ENCODE data around the gene PLXDC2. TPM values are rescaled to one million over a fixed set of nuclear protein-coding genes. Genes with fewer than 3 reads are reported as not detected.

The PLXDC2 gene
- total RNA-seq, 1 donor from 2014 or later: 0.16 TPM

DNA sequence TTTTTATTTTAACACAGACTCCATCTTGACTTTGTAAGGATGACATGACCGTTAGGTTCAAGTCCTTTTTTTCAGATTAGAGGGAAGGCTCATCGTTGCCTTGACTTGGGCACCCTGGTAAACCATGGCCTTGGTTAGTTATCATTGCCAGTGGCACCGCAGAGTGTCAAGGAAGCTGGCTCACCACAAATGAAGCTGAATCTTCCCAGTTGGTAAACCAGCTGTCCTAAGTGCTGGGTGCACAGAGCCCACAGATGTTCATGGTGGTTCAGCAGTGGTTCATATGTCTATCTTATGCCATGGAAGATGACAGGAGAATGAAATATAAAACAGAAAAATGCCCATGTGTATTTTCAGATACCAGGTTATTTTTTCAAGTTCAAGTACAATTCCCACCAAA lies 273.6 kb downstream of the PLXDC2 start:
- Mint-ChIP-seq H3K27me3 (no peaks in the 10 kb centered on the region), H3K27ac (no peak overlapping the region), H3K4me1 (no peaks in the 10 kb centered on the region), H3K4me3 (no peak overlapping the region), H3K9me3 (peaks cover 4% of the 10 kb centered on the region), H3K36me3 (ENCODE audit: low read depth) (no peaks in the 10 kb centered on the region)
- TF ChIP-seq, protein P1, sequence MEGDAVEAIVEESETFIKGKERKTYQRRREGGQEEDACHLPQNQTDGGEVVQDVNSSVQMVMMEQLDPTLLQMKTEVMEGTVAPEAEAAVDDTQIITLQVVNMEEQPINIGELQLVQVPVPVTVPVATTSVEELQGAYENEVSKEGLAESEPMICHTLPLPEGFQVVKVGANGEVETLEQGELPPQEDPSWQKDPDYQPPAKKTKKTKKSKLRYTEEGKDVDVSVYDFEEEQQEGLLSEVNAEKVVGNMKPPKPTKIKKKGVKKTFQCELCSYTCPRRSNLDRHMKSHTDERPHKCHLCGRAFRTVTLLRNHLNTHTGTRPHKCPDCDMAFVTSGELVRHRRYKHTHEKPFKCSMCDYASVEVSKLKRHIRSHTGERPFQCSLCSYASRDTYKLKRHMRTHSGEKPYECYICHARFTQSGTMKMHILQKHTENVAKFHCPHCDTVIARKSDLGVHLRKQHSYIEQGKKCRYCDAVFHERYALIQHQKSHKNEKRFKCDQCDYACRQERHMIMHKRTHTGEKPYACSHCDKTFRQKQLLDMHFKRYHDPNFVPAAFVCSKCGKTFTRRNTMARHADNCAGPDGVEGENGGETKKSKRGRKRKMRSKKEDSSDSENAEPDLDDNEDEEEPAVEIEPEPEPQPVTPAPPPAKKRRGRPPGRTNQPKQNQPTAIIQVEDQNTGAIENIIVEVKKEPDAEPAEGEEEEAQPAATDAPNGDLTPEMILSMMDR (IDR thresholded peaks at IDR 0.05): no peak
- ChIA-PET CTCF (no interaction called here), POLR2A (no interaction called here)
- DNase-seq (no peak), ATAC-seq (ENCODE audit: low read depth) (no peak)
- intact Hi-C loops (cut with micrococcal nuclease): no loop called here

DNA sequence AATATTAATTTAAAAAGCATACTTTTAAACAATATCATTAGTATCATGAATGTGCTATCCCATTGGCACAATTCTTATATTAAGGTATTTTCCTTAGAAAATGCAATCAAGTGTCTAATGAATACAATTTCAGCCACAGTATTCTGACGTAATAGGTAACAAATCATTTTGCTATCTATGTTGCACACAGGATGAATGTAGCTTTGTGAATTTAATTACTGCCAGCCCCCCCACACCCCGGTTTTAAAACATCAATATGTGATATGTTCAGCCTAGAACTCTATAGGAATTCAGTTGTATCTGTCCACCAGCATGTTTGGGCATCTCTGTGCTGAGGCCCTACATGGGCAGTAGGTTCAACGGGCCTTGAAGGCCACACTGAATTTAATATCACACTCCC lies 274.6 kb downstream of the PLXDC2 start:
- TF ChIP-seq, protein P1 (IDR thresholded peaks at IDR 0.05): no peak
- intact Hi-C loops (cut with micrococcal nuclease): no loop called here
- ATAC-seq (ENCODE audit: low read depth): no peak
- H3K36me3 Mint-ChIP-seq (ENCODE audit: low read depth): no peaks in the 10 kb centered on the region
- no peak overlapping the region for H3K27ac Mint-ChIP-seq
- POLR2A ChIA-PET: no interaction called here
- CTCF ChIA-PET: no interaction called here
- DNase-seq: no peak
- no peaks in the 10 kb centered on the region for H3K27me3 Mint-ChIP-seq
- no peaks in the 10 kb centered on the region for H3K4me1 Mint-ChIP-seq
- H3K9me3 Mint-ChIP-seq: peaks cover 6% of the 10 kb centered on the region
- no peak overlapping the region for H3K4me3 Mint-ChIP-seq

DNA sequence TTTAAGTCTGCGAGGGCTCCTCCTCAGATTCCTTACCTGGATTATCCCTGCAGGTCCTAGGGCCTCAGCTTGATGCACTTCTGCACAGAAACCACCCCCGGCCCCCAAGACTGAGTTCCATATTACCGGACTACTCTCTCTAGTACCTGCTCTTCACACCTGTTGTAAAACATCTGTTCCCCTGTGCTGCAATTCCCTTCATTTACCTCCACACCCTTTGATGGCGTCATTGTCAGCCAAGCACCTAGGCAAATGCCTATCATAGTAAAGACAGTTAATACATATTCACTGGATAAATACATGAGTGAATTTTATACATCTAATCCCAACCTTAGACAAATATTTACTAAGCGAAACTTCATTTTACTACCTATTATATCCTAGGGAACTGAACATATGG lies 275.5 kb downstream of the PLXDC2 start:
- intact Hi-C loops (cut with micrococcal nuclease): no loop called here
- Mint-ChIP-seq H3K27ac (no peak overlapping the region), H3K27me3 (no peaks in the 10 kb centered on the region), H3K4me3 (no peak overlapping the region), H3K36me3 (ENCODE audit: low read depth) (no peaks in the 10 kb centered on the region), H3K9me3 (peaks cover 6% of the 10 kb centered on the region), H3K4me1 (no peaks in the 10 kb centered on the region)
- ATAC-seq (ENCODE audit: low read depth) (no peak), DNase-seq (no peak)
- POLR2A ChIA-PET: no interaction called here
- CTCF ChIA-PET: no interaction called here
- TF ChIP-seq, protein P1 (IDR thresholded peaks at IDR 0.05): no peak

DNA sequence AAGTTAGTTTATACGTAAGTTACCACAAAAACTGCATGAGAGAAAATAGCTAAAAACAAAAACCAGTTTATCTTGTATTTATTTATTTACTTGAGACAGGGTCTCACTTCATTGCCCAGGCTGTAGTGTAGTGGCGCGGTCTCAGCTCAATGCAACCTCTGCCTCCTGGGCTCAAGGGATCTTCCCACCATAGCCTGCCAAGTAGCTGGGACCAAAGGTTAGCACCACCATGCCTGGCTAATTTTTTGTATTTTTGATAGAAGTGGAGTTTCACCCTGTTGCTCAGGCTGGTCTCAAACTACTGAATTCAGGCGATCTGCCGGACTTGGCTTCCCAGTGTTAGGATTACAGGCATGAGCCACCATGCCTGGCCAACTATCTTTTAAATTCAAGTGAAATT lies 277.4 kb downstream of the PLXDC2 start:
- CTCF ChIA-PET: no interaction called here
- H3K36me3 Mint-ChIP-seq (ENCODE audit: low read depth): no peaks in the 10 kb centered on the region
- intact Hi-C loops (cut with micrococcal nuclease): no loop called here
- no peaks in the 10 kb centered on the region for H3K27me3 Mint-ChIP-seq
- TF ChIP-seq, protein P1 (IDR thresholded peaks at IDR 0.05): no peak
- H3K4me1 Mint-ChIP-seq: no peaks in the 10 kb centered on the region
- no peak for DNase-seq
- H3K9me3 Mint-ChIP-seq: peaks cover 6% of the 10 kb centered on the region
- no peak overlapping the region for H3K27ac Mint-ChIP-seq
- H3K4me3 Mint-ChIP-seq: no peak overlapping the region
- POLR2A ChIA-PET: no interaction called here
- ATAC-seq (ENCODE audit: low read depth): no peak

DNA sequence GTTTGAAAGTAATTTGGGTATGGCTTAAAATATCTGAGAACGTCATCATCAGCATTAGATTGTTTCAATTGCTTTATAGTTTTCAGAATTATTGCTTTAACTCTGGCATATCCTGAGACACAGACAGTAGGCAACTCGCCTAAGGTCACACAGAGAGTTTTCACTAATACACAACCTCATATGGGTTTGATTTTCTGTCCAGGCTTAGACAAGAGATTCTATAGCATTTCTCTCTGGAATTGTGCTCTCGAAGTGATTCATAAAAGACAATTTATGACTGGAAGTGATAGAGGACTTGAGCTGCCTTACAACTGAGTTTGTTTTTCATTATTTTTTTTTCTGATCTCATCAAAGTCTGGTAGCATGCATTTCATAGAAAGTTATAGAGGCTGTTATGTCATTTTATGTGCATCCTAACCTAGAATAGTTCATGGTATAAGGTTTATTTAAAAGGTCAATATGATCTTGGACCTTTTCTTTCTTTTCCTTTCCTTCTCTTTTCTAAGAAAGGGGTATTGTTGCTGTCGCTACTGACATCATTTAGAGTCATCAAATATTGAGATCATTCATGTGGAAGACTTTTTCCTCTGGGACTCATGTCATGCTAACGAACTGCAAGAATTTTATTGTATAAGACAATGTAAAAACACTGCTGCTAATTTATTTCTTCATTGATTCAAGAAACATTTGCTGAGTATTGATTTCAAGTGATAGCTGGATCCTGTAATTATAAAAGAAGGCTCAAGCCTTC lies 278.2 kb downstream of the PLXDC2 start:
- H3K27me3 Mint-ChIP-seq: no peaks in the 10 kb centered on the region
- DNase-seq (no peak), ATAC-seq (ENCODE audit: low read depth) (no peak)
- TF ChIP-seq, protein P1 (IDR thresholded peaks at IDR 0.05): no peak
- CTCF ChIA-PET: no interaction called here
- H3K4me1 Mint-ChIP-seq: no peaks in the 10 kb centered on the region
- intact Hi-C loops (cut with micrococcal nuclease): no loop called here
- POLR2A ChIA-PET: no interaction called here
- H3K36me3 Mint-ChIP-seq (ENCODE audit: low read depth): no peaks in the 10 kb centered on the region
- peaks cover 6% of the 10 kb centered on the region for H3K9me3 Mint-ChIP-seq
- H3K4me3 Mint-ChIP-seq: no peak overlapping the region
- H3K27ac Mint-ChIP-seq: no peak overlapping the region

Measured in activated B cell treated with CpG ODN at 0.5 μM for 24 hours (primary cell).